ENCODE data around the gene ARSD. TPM values are rescaled to one million over a fixed set of nuclear protein-coding genes. Genes with fewer than 3 reads are reported as not detected.

ARSD gene
- total and polyA plus RNA-seq, 2 of the 8 experiments (the other 6 are each of a cell fraction or from before 2014, with no cell fraction given): 1.8 to 3.2 TPM

DNA sequence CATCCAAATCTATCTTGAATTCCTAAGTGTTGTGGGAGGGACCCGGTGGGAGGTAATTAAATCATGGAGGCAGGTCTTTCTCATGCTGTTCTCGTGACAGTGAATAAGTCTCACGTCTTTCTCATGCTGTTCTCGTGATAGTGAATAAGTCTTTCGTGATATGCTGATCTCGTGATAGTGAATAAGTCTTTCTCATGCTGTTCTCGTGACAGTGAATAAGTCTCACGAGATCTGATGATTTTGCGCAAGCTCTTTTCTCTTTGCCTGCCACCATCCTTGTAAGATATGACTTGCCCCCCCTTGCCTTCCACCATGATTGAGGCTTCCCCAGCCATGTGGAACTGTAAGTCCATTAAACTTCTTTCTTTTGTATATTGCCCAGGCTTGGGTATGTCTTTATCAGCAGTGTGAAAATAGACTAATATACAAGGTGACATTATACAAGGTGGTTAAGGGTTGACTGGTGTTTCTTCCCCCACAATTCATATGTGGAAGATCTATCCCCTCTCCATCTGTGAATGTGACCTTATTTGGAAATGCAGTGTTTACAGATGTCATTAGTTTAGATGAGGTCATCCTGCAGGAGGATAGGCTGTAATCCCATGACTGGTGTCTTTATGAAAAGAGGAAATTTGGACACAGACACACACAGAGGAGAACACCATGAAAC lies 27.6 kb downstream of the ARSD start (continued):
- no peak for TF ChIP-seq ATF3 (IDR thresholded peaks at IDR 0.05; ENCODE audit: insufficient read depth, low read depth, low read length)
- TF ChIP-seq HDAC6 (IDR thresholded peaks at IDR 0.05; ENCODE audit: low read depth, low read length): no peak
- no peak for TF ChIP-seq NANOG (IDR thresholded peaks at IDR 0.05; ENCODE audit: insufficient read depth, low read depth, low read length, poor library complexity, severe bottlenecking)
- TF ChIP-seq ATF2 (IDR thresholded peaks at IDR 0.05; ENCODE audit: low read length): no peak
- TF ChIP-seq, protein P1, sequence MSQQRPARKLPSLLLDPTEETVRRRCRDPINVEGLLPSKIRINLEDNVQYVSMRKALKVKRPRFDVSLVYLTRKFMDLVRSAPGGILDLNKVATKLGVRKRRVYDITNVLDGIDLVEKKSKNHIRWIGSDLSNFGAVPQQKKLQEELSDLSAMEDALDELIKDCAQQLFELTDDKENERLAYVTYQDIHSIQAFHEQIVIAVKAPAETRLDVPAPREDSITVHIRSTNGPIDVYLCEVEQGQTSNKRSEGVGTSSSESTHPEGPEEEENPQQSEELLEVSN (IDR thresholded peaks at IDR 0.05): no peak
- TF ChIP-seq BACH1 (IDR thresholded peaks at IDR 0.05; ENCODE audit: low read length): no peak
- no peak for TF ChIP-seq BCL11A (IDR thresholded peaks at IDR 0.05; ENCODE audit: low read depth in 2 of 2, low read length in 2 of 2)
- no peak for TF ChIP-seq GABPA (IDR thresholded peaks at IDR 0.05; ENCODE audit: borderline replicate concordance, insufficient read depth, low read length)
